GM19351 (cell line): ENCODE data around the gene P3H3.

Experiments used
- ATAC-seq: cut with Tn5 transposase; IDR thresholded peaks from one replicate; pipeline ENCODE4 v1.9.1; 2021; ENCODE audit warnings: mild to moderate bottlenecking, moderate library complexity; ENCODE audit not compliant: unreplicated experiment

P3H3 gene

DNA sequence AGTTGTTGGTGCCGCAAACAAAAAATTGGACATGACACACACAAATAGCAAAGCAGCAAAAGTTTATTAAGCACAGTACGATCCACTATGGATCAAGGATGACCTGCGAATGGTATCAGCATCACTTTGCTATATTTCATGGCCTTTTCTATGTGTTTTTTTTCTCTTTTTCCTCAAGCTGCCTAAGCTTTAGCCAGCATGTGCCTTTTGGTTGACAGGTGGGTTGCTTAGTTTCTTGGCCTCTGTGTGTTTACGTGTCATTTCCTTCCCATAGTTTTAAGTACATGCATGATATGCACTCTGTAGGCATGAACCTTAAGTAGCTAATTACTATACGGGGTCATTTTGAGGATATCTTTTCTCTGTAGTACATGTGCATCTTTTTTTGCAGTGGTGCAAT, 29.1 kb upstream of the P3H3 start:
- no peak for ATAC-seq

DNA sequence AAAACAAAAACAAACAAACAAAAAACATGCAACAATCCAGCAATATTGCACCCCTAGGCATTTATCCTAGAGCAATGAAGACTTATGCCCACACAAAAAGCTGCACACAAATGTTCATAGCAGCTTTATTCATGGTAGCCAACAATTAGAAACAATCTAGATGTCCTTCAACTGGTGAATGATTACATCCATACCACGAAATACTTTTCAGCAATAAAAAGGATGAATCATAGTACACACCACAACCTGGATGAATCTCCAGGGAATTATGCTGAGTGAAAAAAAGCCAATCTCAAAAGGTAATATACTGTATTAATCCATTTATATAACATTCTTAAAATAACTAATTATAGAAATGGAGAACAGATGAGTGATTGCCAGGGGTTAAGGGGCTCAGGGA, 21.0 kb upstream of the P3H3 start:
- ATAC-seq: no peak

DNA sequence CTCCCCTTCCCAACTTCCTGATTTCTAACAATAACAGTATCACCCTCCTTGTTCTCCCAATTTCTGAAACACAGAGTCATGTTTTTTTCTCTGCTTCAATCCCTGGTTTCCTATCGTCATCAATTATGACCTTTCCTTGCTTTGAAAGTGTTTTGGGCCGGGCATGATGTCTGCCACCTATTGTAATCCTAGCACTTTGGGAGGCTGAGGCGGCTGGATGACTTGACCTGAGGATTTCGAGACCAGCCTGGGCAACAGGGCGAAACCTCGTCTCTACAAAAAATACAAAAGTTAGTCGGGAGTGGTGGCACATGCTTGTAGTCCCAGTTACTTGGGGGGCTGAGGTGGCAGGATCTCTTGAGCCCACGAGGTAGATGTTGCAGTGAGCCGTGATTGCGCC, 19.2 kb upstream of the P3H3 start:
- ATAC-seq: no peak

DNA sequence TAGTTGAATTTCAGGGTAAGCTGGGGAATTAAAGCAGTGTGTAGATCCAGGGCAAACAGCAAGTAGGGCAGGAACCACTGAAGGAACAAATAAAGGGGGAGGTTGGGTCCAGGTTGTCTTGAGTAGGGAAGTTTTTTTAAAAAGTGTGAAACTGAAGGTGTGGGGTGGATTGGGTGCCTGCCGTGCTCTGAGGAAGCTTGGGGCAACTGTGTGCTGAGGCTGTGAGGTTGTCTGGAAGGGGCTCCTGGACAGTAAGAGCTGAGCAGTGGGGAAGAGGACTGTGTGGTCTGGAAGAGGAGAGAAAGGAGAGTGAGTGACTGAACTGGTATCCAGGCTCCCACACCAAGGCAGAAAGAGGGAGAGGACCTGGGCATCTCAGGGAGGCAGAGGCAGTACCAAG, 17.4 kb upstream of the P3H3 start:
- no peak for ATAC-seq

DNA sequence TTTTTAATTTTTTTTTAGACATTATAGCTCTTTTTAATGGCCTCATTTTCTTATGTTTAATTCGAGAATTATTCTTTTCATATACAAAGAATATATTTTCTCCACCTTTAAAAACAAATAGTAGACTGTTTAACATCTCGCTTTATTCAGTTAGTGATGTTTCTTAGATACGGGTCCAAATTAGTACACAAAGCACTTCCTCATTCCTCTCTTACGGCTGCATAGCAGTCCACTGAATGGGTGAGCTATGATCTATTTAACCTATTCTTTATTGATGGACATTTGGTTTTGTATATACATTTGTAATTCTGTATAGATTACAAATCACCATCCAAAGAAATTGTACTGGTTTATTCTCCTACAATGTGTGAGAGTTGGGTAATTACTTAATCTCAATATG, 14.8 kb upstream of the P3H3 start:
- ATAC-seq: no peak

DNA sequence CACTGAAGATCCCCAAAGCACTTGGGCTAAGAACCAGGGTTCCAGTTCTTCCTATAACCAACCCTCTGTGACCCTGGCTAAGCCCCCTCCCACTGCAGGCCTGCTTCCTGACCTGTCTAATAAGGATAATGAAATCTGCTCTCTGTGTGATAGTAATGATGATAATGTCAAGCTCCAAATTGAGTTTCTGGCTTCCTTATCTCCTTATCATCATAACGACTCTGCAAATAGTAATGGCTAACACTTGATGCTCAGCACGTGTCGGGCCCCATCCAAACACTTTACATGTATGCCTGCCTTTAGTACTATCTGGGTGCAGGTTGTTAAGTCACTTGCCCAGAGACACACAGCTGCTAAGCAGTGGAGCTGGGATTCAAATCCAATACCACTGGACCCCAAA, 11.6 kb upstream of the P3H3 start:
- no peak for ATAC-seq

DNA sequence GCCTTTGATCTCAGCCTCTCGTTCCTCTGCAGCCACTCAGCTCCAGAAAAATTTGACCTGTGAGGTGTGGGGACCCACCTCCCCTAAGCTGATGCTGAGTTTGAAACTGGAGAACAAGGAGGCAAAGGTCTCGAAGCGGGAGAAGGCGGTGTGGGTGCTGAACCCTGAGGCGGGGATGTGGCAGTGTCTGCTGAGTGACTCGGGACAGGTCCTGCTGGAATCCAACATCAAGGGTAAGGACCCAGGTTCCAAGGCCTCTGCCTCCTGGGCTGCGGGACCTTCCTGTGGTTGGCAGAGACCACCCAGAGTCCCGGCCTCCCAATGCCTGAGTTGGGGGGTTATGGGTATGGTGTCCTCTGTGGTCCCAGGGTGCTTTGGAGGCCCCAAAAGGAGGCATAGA, 11.1 kb upstream of the P3H3 start:
- no peak for ATAC-seq

DNA sequence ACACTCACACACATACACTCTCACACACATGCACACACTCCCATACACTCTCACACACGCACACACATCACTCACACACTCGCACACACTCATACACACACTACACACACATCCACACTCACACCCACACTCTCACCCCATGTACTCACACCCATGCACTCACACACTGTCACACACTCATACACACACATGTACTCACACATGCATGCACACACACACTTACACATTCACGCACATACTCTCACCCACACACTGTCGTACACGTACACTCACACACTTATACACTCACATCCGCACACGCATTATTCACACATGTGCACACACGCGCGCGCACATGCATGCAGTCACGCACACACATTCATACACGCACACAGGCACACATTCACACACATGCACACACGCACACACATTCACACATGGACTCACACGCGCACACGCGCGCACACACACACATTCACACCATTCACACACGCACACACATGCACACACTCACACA, 10.5 kb upstream of the P3H3 start:
- no peak for ATAC-seq

DNA sequence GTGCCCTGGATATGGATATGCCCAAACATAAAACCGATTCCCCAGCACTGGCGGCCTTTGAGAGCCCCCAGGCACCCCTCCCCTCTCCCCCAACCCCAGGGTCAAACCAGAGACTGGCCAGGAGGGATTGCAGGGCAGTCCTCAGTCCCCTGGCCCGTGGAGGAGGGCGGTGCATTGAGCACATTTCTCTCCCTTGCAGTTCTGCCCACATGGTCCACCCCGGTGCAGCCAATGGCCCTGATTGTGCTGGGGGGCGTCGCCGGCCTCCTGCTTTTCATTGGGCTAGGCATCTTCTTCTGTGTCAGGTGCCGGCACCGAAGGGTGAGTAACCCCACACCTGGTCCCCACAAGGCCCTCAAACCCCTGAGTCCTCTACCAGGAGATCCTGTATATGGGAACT, 10.0 kb upstream of the P3H3 start:
- ATAC-seq: no peak

DNA sequence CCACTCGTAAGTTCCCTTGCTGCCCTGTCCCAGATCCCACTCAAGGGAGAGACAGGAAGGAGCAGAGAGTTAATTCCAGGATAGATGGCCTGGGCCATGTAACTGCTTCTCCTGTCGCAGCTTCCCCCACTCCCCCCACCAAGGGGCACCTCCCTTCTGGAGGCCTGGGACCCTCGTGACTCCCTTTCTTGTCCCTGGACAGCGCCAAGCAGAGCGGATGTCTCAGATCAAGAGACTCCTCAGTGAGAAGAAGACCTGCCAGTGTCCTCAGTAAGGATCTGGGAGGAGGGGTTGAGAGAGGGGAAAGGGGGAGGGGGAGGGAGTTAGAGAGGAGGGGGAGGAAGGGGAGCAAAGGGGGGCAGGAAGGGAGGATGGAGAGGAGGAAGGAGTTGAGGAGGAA, 9.6 kb upstream of the P3H3 start:
- ATAC-seq: no peak

DNA sequence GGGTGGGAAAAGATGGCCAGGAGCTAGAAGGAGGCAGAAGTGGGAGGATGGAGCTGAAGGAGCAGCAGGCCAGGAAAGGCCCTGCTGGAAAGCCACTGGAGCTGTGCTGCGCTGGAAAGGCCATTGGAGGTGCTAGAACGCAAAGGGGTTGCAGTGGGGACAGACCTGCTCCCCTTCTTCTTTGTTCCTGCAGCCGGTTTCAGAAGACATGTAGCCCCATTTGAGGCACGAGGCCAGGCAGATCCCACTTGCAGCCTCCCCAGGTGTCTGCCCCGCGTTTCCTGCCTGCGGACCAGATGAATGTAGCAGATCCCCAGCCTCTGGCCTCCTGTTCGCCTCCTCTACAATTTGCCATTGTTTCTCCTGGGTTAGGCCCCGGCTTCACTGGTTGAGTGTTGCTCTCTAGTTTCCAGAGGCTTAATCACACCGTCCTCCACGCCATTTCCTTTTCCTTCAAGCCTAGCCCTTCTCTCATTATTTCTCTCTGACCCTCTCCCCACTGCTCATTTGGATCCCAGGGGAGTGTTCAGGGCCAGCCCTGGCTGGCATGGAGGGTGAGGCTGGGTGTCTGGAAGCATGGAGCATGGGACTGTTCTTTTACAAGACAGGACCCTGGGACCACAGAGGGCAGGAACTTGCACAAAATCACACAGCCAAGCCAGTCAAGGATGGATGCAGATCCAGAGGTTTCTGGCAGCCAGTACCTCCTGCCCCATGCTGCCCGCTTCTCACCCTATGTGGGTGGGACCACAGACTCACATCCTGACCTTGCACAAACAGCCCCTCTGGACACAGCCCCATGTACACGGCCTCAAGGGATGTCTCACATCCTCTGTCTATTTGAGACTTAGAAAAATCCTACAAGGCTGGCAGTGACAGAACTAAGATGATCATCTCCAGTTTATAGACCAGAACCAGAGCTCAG, 8.8 kb upstream of the P3H3 start:
- ATAC-seq: no peak

DNA sequence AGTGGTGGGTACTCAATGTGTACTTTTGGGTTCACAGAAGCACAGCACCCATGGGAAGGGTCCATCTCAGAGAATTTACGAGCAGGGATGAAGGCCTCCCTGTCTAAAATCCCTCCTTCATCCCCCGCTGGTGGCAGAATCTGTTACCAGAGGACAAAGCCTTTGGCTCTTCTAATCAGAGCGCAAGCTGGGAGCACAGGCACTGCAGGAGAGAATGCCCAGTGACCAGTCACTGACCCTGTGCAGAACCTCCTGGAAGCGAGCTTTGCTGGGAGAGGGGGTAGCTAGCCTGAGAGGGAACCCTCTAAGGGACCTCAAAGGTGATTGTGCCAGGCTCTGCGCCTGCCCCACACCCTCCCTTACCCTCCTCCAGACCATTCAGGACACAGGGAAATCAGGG, 8.0 kb upstream of the P3H3 start:
- no peak for ATAC-seq

DNA sequence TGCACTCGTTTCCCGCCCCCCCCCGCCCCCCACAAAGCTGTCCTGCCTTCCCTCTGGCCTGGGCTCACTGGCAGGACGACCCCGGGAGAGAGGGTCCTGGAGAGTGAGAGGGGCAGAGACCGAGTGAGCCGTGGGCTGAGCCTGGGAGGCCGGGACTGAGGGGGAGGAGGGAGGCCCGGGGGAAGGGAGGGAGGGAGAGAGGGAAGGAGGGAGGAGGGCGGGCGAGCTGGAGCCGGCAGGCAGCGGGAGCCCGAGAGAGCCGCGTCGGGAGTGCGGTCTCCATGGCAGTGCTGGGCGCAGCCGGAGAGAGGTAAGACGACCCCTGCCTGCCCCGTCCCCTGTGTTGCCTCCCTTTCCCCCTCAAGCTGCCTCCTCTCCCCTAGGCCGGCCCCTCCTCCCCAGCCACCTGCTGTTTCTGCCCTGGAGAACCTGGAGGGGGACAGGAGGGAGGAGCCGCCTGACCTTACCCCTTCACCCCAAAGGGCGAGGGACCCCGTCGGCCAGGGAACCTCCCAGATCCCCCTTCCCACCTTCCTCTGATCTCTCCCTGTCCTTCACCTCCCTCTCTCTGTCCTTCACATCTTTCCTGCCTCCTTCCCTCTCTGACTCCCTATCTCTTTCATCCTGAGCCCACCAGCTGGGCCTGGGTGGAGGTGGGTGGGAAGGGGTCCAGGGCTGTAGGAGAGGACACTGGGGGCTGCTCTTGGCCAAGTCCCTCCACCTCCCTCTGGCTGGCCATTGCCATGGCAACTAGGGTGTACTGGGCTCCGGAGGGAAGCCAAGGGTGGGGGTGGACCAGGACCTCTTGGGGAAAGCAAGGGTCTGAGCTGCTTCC, 6.4 kb upstream of the P3H3 start, which contains the start of gene GPR162:
Gene GPR162 (plus strand): TSS at position 231 of the 835 bp plus-strand sequence. CDS start 2,078 bp downstream, outside the sequence.
- no peak for ATAC-seq

DNA sequence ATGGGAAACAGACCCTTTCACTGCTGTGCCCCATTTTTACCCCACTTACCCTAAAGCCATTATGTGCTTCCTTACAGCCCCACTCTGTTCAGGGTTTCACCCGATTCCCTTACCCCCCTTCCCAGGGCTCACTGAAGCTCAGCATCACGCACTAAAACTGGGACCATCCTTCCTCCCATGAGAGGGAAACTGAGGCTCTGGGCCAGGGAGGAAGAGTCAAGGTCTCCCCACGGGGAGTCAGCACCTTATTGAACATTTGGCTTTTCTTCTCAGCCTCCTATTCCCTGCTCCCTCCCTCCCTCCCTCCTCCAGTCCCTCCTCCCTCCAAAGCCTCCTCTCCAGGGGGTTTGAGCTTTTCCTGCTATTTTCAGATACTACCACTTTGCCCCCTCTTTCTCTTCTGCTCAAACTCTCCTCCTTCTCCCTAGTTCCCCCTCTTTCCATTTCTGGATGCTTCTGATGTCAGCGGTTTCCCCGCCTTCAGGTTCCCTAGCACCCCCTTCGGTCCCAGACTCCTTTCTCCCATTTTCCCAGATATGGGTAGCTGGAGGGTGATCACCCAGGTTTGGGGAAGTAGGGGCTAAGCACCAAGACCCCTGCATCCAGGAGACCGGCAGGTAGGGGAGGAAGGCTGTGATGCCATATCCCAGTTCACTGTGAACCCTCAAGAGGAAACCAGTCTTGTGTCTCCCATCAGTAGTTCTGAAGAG, 5.6 kb upstream of the P3H3 start:
- ATAC-seq: no peak

DNA sequence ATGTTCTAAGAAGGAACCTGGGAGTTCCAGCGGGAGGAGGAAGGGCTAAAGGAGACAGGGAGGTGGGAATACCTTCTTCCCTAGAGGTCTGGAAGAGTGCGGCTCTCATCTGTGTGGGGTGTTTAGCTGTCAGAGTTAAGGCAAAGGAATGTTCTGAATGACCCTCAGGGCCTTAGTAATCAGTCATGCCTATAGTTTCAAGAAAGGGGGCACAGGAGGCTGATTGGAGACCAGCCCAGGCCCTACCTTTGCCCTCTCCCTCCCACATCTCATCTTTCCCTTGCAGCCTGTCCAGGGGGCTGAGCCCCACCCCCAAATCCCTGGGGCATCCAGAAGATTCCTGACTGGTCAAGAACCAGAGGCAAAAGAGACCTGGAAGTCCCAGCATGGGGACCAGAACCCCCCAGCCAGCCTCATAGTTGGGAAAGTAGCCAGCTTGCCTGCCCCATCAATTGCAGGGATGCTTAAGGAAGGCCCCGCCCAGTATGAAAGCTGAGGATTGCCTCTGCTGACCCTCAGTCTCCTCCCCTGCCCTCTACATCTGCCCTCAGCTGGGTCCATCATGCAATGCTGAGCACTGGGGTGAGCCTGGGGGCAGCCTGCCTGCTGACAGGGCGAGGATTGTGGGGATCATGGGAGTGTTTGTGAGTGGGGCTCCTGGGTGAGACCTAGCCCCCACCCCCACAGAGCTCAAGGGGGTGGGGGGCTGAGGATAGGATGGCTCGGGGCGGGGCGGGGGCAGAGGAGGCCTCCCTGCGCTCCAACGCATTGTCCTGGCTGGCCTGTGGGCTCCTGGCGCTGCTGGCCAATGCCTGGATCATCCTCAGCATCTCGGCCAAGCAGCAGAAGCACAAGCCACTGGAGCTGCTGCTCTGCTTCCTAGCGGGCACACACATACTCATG, 4.8 kb upstream of the P3H3 start:
- ATAC-seq: no peak

DNA sequence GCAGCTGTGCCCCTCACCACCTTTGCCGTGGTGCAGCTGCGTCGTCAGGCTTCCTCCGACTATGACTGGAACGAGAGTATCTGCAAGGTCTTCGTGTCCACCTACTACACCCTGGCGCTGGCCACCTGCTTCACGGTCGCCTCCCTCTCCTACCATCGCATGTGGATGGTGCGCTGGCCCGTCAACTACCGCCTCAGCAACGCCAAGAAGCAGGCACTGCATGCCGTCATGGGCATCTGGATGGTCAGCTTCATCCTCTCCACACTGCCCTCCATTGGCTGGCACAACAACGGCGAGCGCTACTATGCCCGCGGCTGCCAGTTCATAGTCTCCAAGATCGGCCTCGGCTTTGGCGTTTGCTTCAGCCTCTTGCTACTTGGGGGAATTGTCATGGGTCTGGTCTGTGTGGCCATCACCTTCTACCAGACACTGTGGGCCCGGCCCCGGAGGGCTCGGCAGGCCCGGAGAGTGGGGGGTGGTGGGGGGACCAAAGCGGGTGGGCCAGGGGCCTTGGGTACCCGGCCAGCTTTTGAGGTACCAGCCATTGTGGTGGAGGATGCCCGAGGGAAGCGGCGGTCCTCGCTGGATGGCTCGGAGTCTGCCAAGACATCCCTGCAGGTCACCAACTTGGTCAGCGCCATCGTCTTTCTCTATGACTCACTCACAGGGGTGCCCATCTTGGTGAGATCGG, 4.0 kb upstream of the P3H3 start:
- ATAC-seq: no peak

DNA sequence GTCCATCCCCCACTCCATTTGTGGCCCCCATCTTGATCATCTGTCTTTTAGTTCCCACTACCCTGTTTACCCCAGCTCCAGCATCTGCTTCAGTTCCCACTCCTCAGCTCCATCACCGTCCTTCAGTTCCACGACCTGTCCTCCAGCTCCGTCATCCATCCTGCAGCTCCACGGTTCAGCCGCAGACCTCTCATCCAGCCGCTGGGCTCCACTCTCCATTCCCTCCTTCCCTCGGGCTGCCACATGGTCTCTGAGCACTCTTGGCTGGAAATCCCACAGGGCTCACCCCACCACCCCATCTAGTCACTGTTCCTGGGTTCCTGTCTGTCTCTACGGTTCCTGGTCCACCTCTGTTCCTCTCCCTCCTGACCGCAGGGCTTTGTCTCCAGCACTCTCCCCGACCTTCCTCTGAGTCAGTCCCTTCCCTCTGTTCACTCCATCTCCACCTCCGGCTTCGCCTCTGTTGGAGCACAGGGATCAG, 3.3 kb upstream of the P3H3 start:
- no peak for ATAC-seq

DNA sequence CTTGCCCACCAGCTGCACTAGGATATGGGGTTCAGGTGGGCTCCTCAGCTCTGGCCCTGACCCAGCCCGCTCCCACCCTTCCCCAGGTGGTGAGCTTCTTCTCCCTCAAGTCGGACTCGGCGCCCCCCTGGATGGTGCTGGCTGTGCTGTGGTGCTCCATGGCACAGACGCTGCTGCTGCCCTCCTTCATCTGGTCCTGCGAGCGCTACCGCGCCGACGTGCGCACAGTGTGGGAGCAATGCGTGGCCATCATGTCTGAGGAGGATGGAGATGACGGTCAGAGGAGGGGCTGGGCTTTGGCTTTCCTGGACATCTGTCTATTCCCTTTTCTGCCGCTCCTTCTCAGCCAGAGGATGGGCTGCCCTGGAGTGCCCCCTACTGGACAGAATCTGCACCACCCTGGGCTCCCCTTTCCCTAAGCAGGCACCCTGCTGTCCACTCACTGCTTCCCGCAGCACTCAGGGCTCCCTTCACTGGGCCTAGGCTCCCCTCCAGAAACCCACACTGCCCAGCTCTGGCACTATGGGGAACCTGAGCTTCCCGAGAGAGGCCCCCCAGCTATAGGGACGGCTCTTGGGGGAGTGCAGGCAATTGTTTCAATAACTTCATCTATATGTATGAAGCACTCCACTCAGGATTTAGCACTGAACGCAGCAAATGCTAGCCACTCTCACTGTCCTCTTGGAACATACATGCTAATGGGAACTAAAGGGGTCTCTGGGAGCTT, 2.6 kb upstream of the P3H3 start:
- no peak for ATAC-seq
